ENCODE results near the gene DGCR2.
"Not testable (repeated sequence)": the region's sequence is repeated elsewhere in the genome, so short reads cannot be mapped to it uniquely, and the experiment has no call there.

DGCR2 gene

GRCh38 chr22:19056951-19057401, 65.2 kb downstream of the DGCR2 start:
- DNase-seq = no peak

- DNase-seq = no peak
Observed at GRCh38 chr22:19055801-19056200, 66.4 kb downstream of the DGCR2 start.

GRCh38 chr22:19052941-19053541, 69.2 kb downstream of the DGCR2 start:
- no peak for DNase-seq

GRCh38 chr22:19051381-19052072, 70.7 kb downstream of the DGCR2 start:
- no peak for DNase-seq

- not testable (repeated sequence) for DNase-seq
Observed at GRCh38 chr22:19050847-19051246, 71.4 kb downstream of the DGCR2 start.

- DNase-seq = no peak
Observed at GRCh38 chr22:19050117-19050516, 72.1 kb downstream of the DGCR2 start.

- DNase-seq = no peak
Observed at GRCh38 chr22:19048531-19048930, 73.7 kb downstream of the DGCR2 start.

- DNase-seq = no peak
Observed at GRCh38 chr22:19047993-19048392, 74.2 kb downstream of the DGCR2 start.

GRCh38 chr22:19046719-19047609, 75.2 kb downstream of the DGCR2 start:
- DNase-seq = no peak

- no peak for DNase-seq
Observed at GRCh38 chr22:19046287-19046686, 75.9 kb downstream of the DGCR2 start.

GRCh38 chr22:19045094-19045493, 77.1 kb downstream of the DGCR2 start:
- DNase-seq = no peak

GRCh38 chr22:19044381-19044780, 77.8 kb downstream of the DGCR2 start:
- no peak for DNase-seq

GRCh38 chr22:19043121-19044085, 78.8 kb downstream of the DGCR2 start:
- DNase-seq = no peak

GRCh38 chr22:19042285-19043120, 79.7 kb downstream of the DGCR2 start:
- DNase-seq = no peak

- no peak for DNase-seq
Observed at GRCh38 chr22:19041704-19042074, 80.5 kb downstream of the DGCR2 start.

GRCh38 chr22:19040888-19041703, 81.1 kb downstream of the DGCR2 start:
- DNase-seq = no peak

GRCh38 chr22:19040391-19040861, 81.8 kb downstream of the DGCR2 start:
- DNase-seq = no peak

GRCh38 chr22:19039796-19040280, 82.4 kb downstream of the DGCR2 start:
- DNase-seq = no peak

- DNase-seq = no peak
Observed at GRCh38 chr22:19039448-19039780, 82.8 kb downstream of the DGCR2 start.

GRCh38 chr22:19038728-19039447, 83.3 kb downstream of the DGCR2 start:
- no peak for DNase-seq
